PC-3 (cell line): ENCODE measurements around the gene HSPB1. TPM values are rescaled to one million over a fixed set of nuclear protein-coding genes. Genes with fewer than 3 reads are reported as not detected.

Experiments used
- ATAC-seq: fragments of 200-7000 bp; cut with Tn5 transposase; 2 replicates; pipeline ENCODE4 v1.9.1; 2020; ENCODE audit warnings: mild to moderate bottlenecking, moderate library complexity
- BruUV-seq: library from RNA; stranded (reverse); fragments of 400-500 nt; replicated peaks from 2 replicates; lab custom pipeline; 2021; lab: Mats Ljungman, UMichigan
- CTCF ChIA-PET: fragments of 300-600 bp; sonication (Branson Sonifier 250); formaldehyde crosslinking; loops from one replicate; lab custom pipeline; 2022; ENCODE audit warnings: antibody characterized with exemption; lab: Charles Lee
- POLR2A ChIA-PET: fragments of 300-600 bp; sonication (Branson Sonifier 250); formaldehyde crosslinking; loops from one replicate; lab custom pipeline; 2022; ENCODE audit warnings: antibody characterized with exemption; ENCODE audit not compliant: unreplicated experiment; lab: Charles Lee
- DNase-seq: peaks from one replicate; pipeline ENCODE4 v3.0.0-alpha.2; 2015
- H2AFZ ChIP-seq: fragments of 300-600 bp; sonication (generic); 2 replicates; pipeline ENCODE4 v1.6.0; 2016; ENCODE audit warnings: antibody characterized with exemption, low read length
- H3F3A ChIP-seq: fragments of 300-600 bp; sonication (generic); one replicate; pipeline ENCODE4 v1.6.0; 2017; ENCODE audit warnings: antibody characterized with exemption, low read length, control low read depth, mild to moderate bottlenecking; ENCODE audit not compliant: unreplicated experiment
- H3K27ac ChIP-seq: fragments of 300-600 bp; sonication (generic); 2 replicates; pipeline ENCODE4 v1.5.1; 2016; ENCODE audit warnings: mild to moderate bottlenecking, low read length
- H3K27me3 ChIP-seq: fragments of 300-600 bp; sonication (generic); 2 replicates; pipeline ENCODE4 v1.6.1; 2016; ENCODE audit warnings: low read length, mixed read lengths
- H3K36me3 ChIP-seq: fragments of 300-600 bp; sonication (generic); 2 replicates; pipeline ENCODE4 v1.6.1; 2016; ENCODE audit warnings: low read depth, mixed run types, low read length, mixed read lengths
- H3K4me1 ChIP-seq: fragments of 300-600 bp; sonication (generic); 2 replicates; pipeline ENCODE4 v1.5.1; 2016; ENCODE audit warnings: low read length; ENCODE audit not compliant: insufficient read depth
- H3K4me2 ChIP-seq: fragments of 300-600 bp; sonication (generic); 2 replicates; pipeline ENCODE4 v1.6.0; 2016; ENCODE audit warnings: low read length
- H3K4me3 ChIP-seq: fragments of 300-600 bp; sonication (generic); 2 replicates; pipeline ENCODE4 v1.5.1; 2016; ENCODE audit warnings: mild to moderate bottlenecking, low read length, mixed read lengths
- H3K79me2 ChIP-seq: fragments of 300-600 bp; sonication (generic); 2 replicates; pipeline ENCODE4 v1.6.1; 2017; ENCODE audit warnings: low read length, mixed read lengths
- H3K9ac ChIP-seq: fragments of 300-600 bp; sonication (generic); 2 replicates; pipeline ENCODE4 v1.6.0; 2016; ENCODE audit warnings: mild to moderate bottlenecking, low read length
- H3K9me2 ChIP-seq: fragments of 300-600 bp; sonication (generic); replicated peaks from 2 replicates; pipeline ENCODE4 v1.6.1; 2016; ENCODE audit warnings: mixed run types, low read length, mixed read lengths
- H3K9me3 ChIP-seq: fragments of 300-600 bp; sonication (generic); 2 replicates; pipeline ENCODE4 v1.6.1; 2016; ENCODE audit warnings: low read length, mixed read lengths
- H4K20me1 ChIP-seq: fragments of 300-600 bp; sonication (generic); 2 replicates; pipeline ENCODE4 v1.6.1; 2016; ENCODE audit warnings: low read length, mixed read lengths
- EZH2 ChIP-seq: fragments of 300-600 bp; sonication (generic); IDR thresholded peaks from one replicate; pipeline ENCODE4 v1.6.1; 2017; ENCODE audit warnings: antibody characterized with exemption, mild to moderate bottlenecking, low read length; ENCODE audit not compliant: unreplicated experiment
- EZH2phosphoT487 ChIP-seq: fragments of 300-600 bp; sonication (generic); IDR thresholded peaks from 2 replicates; pipeline ENCODE4 v1.6.1; 2018; ENCODE audit warnings: mild to moderate bottlenecking, antibody characterized with exemption, low read length, borderline replicate concordance
- intact Hi-C: fragments of 100-400 bp; cut with micrococcal nuclease; formaldehyde crosslinking; loops from 2 replicates; pipeline ENCODE4 v1.9.0; 2023
- total RNA-seq: library from RNA; depleted of rRNA; stranded (reverse); fragments of >200 nt; gene quantifications from 2 replicates; pipeline ENCODE4 v1.2.3, GENCODE V29; 2014
- TF ChIP-seq, protein P1 (sequence below): fragments of 300-600 bp; sonication (generic); conservative IDR thresholded peaks from 2 replicates; pipeline ENCODE4 v1.5.1; 2017; ENCODE audit warnings: antibody characterized with exemption, low read depth, mild to moderate bottlenecking, low read length

HSPB1 gene
- total RNA-seq, 1 experiment from 2014 or later = 166 TPM

GRCh38 chr7:76282344-76283253 is 19.9 kb upstream of the HSPB1 start:
- H3K79me2 ChIP-seq = no peaks in the 10 kb centered on the region
- intact Hi-C loops = no loop called here
- H2AFZ ChIP-seq = peak overlapping the region; percentile 59; the same call in 1 of the 2 replicates
- no peak overlapping the region for H3K27ac ChIP-seq
- no peaks in the 10 kb centered on the region for H3K4me1 ChIP-seq
- peak overlapping the region; percentile 70 for H3K4me2 ChIP-seq
- H3K9me3 ChIP-seq = no peaks in the 10 kb centered on the region
- peaks cover 14% of the 10 kb centered on the region for H3K27me3 ChIP-seq
- TF ChIP-seq, protein P1, sequence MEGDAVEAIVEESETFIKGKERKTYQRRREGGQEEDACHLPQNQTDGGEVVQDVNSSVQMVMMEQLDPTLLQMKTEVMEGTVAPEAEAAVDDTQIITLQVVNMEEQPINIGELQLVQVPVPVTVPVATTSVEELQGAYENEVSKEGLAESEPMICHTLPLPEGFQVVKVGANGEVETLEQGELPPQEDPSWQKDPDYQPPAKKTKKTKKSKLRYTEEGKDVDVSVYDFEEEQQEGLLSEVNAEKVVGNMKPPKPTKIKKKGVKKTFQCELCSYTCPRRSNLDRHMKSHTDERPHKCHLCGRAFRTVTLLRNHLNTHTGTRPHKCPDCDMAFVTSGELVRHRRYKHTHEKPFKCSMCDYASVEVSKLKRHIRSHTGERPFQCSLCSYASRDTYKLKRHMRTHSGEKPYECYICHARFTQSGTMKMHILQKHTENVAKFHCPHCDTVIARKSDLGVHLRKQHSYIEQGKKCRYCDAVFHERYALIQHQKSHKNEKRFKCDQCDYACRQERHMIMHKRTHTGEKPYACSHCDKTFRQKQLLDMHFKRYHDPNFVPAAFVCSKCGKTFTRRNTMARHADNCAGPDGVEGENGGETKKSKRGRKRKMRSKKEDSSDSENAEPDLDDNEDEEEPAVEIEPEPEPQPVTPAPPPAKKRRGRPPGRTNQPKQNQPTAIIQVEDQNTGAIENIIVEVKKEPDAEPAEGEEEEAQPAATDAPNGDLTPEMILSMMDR = no peak
- TF ChIP-seq EZH2 (no peak), EZH2phosphoT487 (no peak)
- H3K36me3 ChIP-seq = no peaks in the 10 kb centered on the region
- ChIA-PET CTCF (interaction anchor here (0.8 to 1.0 kb wide), 2 partner anchors 9 to 32 kb away, joined by 3 read pairs; no protein-coding TSS in a partner anchor), POLR2A (no interaction called here)
- no peaks in the 10 kb centered on the region for H3F3A ChIP-seq
- H3K9me2 ChIP-seq = no peaks in the 10 kb centered on the region
- BruUV-seq = no TSS peak
- H3K4me3 ChIP-seq = peak overlapping the region; percentile 55
- H4K20me1 ChIP-seq = no peaks in the 10 kb centered on the region
- DNase-seq = no peak
- H3K9ac ChIP-seq = no peak overlapping the region
- peak; percentile 36 for ATAC-seq

- DNase-seq (no peak), ATAC-seq (no peak)
- Histone ChIP-seq H3K27ac (no peak overlapping the region), H3K9me2 (no peaks in the 10 kb centered on the region), H3K36me3 (no peaks in the 10 kb centered on the region), H3K4me2 (peak overlapping the region; percentile 70; the same call in 1 of the 2 replicates), H3K27me3 (peaks cover 14% of the 10 kb centered on the region), H3K4me1 (no peaks in the 10 kb centered on the region), H3K4me3 (peak overlapping the region; percentile 55; the same call in 1 of the 2 replicates), H3F3A (no peaks in the 10 kb centered on the region), H3K79me2 (no peaks in the 10 kb centered on the region), H3K9ac (no peak overlapping the region), H3K9me3 (no peaks in the 10 kb centered on the region), H2AFZ (no peak overlapping the region), H4K20me1 (no peaks in the 10 kb centered on the region)
- no TSS peak for BruUV-seq
- TF ChIP-seq EZH2phosphoT487 (no peak), EZH2 (no peak)
- TF ChIP-seq, protein P1 = no peak
- intact Hi-C loops = no loop called here
- CTCF ChIA-PET = interaction anchor here (0.6 to 0.8 kb wide), 2 partner anchors 8 to 21 kb away, joined by 3 read pairs; no protein-coding TSS in a partner anchor
- POLR2A ChIA-PET = no interaction called here
These were observed 19.0 kb upstream of the HSPB1 start for GRCh38 chr7:76283254-76284159.
